Stimulated activated CD4-positive, alpha-beta T cell treated with anti-CD3 and anti-CD28 coated beads, Interleukin-12 subunit alpha, Interleukin-12 subunit beta, amount 100 ng/mL, for 4 hours (primary cell): ENCODE results near the gene ASIC4.

Experiments
- DNase-seq: peaks from one replicate; pipeline ENCODE4 v3.0.0-alpha.2; 2020

ASIC4 gene

DNA sequence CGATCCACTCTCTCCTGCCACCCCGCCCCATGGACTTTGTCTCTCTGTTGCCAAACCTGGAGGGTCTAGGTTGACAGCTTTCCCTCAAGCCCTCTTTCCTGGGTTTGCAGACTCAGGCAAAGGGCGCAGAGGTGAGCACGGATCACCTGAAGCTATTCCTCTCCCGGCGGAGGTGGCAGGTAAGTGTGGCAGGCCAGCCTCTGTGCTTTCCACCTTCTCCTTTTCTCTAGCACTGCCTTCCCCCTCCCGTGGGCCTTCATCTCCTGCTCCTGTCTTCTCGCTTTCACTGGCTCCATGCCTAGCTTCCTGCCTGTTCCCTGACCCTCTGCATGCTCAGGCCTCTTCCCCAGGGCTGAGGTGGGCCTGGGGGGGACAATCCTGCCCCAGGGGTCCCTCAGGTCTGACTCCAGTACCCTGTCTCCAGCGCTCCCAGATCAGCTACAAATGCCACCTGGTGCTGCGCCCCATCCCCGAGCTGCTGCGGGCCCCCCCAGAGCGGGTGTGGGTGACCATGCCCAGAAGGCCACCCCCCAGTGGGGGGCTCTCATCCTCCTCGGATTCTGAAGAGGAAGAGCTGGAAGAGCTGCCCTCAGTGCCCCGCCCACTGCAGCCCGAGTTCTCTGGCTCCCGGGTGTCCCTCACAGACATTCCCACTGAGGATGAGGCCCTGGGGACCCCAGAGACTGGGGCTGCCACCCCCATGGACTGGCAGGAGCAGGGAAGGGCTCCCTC lies 31.4 kb upstream of the ASIC4 start:
- DNase-seq = no peak

DNA sequence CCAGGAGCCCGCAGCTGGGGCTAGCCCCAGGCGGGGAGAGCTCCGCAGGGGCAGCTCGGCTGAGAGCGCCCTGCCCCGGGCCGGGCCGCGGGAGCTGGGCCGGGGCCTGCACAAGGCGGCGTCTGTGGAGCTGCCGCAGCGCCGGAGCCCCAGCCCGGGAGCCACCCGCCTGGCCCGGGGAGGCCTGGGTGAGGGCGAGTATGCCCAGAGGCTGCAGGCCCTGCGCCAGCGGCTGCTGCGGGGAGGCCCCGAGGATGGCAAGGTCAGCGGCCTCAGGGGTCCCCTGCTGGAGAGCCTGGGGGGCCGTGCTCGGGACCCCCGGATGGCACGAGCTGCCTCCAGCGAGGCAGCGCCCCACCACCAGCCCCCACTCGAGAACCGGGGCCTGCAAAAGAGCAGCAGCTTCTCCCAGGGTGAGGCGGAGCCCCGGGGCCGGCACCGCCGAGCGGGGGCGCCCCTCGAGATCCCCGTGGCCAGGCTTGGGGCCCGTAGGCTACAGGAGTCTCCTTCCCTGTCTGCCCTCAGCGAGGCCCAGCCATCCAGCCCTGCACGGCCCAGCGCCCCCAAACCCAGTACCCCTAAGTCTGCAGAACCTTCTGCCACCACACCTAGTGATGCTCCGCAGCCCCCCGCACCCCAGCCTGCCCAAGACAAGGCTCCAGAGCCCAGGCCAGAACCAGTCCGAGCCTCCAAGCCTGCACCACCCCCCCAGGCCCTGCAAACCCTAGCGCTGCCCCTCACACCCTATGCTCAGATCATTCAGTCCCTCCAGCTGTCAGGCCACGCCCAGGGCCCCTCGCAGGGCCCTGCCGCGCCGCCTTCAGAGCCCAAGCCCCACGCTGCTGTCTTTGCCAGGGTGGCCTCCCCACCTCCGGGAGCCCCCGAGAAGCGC lies 30.6 kb upstream of the ASIC4 start:
- no peak for DNase-seq

DNA sequence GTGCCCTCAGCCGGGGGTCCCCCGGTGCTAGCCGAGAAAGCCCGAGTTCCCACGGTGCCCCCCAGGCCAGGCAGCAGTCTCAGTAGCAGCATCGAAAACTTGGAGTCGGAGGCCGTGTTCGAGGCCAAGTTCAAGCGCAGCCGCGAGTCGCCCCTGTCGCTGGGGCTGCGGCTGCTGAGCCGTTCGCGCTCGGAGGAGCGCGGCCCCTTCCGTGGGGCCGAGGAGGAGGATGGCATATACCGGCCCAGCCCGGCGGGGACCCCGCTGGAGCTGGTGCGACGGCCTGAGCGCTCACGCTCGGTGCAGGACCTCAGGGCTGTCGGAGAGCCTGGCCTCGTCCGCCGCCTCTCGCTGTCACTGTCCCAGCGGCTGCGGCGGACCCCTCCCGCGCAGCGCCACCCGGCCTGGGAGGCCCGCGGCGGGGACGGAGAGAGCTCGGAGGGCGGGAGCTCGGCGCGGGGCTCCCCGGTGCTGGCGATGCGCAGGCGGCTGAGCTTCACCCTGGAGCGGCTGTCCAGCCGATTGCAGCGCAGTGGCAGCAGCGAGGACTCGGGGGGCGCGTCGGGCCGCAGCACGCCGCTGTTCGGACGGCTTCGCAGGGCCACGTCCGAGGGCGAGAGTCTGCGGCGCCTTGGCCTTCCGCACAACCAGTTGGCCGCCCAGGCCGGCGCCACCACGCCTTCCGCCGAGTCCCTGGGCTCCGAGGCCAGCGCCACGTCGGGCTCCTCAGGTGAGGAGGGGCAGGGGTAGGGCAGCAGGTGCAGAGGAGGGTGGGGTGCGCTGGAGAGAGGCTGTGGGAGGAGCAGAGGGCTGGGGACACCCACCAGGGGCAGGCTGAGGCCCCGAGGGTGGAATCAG lies 29.7 kb upstream of the ASIC4 start:
- no peak for DNase-seq

DNA sequence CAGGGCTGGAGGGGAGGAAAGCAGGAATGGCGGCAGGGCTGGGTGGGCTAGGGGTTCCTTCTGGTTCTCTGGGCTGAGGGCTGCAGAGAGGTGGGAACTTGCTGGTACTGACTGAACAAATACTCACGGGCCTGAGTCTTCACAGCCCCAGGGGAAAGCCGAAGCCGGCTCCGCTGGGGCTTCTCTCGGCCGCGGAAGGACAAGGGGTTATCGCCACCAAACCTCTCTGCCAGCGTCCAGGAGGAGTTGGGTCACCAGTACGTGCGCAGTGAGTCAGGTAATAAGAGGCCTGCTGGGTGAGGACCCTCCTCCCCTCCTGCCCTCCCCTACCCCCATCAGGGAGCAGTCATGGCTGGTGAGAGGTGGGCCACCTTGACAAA lies 29.1 kb upstream of the ASIC4 start:
- no peak for DNase-seq

DNA sequence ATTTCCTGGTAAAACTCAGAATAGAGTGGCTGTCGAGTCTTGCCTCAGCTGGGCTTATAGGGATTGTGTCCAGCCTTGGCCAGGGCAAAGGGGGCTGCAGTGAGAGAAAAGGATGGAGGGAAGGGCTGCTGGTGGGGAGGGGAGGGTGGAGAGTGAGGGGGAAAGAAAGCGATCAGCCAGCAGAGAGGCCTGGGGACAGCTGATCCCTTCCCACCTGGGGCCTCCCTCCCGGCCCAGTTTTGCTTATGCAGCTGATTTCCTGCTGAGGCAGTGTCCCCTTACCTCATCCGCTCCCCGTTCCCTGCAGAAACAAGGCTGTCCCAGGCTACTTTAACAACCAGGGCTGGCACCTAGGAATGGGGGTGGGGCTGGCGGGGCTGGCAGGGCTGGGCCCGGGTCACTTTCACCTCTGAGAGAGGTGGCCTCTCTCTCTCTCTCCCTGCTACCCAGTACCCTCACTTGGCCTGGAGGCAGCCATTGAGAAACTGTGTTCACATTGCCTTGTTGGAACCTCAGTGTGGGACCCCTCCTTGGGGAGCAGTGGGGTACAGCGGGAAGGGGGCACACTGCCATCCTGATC lies 27.8 kb upstream of the ASIC4 start:
- no peak for DNase-seq

DNA sequence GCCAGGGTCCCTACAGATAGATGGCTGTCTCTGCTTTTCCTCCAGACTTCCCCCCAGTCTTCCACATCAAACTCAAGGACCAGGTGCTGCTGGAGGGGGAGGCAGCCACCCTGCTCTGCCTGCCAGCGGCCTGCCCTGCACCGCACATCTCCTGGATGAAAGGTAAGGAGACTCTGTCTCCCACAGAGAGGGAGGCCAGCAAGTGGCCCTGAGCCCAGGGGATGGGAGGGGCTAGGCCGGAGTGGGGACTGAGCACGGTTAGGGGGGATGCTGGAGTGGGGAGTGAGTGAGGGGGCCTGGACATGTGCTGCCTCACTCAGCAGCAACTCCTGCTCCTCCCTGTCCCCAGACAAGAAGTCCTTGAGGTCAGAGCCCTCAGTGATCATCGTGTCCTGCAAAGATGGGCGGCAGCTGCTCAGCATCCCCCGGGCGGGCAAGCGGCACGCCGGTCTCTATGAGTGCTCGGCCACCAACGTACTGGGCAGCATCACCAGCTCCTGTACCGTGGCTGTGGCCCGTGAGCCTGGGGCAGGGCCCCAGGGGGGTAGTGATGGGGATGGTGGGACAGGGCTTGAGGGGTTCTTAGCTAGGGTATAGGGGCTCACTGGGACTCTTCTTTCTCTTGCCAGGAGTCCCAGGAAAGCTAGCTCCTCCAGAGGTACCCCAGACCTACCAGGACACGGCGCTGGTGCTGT lies 26.0 kb upstream of the ASIC4 start:
- no peak for DNase-seq

DNA sequence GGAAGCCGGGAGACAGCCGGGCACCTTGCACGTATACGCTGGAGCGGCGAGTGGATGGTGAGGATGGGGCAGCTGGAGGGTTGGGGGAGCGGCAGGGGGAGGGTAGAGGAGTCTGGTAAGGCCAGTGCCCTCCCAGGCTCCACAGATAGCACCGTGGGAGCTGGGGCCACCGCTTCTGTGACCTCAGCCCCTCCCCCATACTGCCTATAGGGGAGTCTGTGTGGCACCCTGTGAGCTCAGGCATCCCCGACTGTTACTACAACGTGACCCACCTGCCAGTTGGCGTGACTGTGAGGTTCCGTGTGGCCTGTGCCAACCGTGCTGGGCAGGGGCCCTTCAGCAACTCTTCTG lies 25.5 kb upstream of the ASIC4 start:
- DNase-seq = no peak

DNA sequence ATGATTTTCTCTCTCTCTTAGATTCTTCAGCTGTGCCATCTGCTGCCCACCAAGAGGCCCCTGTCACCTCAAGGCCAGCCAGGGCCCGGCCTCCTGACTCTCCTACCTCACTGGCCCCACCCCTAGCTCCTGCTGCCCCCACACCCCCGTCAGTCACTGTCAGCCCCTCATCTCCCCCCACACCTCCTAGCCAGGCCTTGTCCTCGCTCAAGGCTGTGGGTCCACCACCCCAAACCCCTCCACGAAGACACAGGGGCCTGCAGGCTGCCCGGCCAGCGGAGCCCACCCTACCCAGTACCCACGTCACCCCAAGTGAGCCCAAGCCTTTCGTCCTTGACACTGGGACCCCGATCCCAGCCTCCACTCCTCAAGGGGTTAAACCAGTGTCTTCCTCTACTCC lies 25.0 kb upstream of the ASIC4 start:
- DNase-seq = no peak

DNA sequence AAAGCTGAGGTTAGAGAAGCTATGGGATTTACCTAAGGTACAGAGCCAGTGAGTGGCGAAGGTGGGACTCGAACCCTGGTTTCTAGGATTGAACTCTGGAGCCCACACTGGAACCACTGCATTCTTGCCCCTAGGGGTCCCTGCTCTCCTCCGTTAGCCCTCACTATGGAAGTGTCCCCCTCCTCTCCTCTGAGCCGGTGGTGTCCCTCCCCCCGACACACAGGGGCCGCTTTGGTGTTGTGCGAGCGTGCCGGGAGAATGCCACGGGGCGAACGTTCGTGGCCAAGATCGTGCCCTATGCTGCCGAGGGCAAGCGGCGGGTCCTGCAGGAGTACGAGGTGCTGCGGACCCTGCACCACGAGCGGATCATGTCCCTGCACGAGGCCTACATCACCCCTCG lies 24.1 kb upstream of the ASIC4 start:
- no peak for DNase-seq

DNA sequence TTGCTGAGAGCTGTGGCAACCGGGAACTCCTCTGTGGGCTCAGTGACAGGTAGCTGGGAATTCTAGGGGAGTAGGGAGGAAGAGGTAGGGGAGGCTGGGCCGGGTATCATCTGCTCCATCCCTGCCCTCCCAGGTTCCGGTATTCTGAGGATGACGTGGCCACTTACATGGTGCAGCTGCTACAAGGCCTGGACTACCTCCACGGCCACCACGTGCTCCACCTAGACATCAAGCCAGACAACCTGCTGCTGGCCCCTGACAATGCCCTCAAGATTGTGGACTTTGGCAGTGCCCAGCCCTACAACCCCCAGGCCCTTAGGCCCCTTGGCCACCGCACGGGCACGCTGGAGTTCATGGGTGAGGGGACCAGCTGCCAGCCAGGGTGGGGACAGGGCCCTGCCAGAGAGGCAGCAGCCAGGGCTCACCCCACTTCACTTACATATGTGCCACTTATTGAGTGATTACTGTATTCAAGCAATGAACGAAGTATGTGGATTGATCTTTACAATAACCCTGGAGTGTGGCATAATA lies 23.6 kb upstream of the ASIC4 start:
- DNase-seq = no peak

DNA sequence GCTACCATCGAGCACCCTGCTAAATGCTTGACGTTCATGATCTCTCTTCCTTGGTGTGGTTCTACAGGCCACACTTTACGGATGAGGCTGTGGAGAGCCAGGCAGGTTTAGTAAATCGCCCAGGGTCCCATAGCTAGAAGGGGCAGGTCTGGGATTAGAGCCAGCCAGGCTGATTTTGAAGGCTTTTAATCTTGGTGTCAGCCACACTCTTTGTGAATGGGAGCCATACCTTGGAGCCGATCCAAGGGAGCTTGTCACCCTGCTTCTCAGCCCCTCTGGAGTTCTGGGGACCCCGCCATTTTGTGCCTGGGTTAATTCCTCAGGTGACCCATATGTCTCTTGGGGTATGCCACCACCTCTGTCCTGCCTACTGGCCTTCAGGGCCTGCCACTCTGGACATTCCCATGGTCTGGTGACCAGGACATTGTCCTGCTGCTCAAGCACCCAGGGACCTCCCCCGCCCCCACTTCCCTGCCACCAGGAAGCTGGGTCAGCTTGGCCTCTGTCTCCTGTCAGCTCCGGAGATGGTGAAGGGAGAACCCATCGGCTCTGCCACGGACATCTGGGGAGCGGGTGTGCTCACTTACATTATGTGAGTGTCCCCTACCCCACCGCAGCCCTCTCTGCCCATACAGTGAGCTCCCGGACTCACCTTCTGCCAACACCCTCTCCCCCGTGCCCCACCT lies 22.9 kb upstream of the ASIC4 start:
- DNase-seq = no peak

DNA sequence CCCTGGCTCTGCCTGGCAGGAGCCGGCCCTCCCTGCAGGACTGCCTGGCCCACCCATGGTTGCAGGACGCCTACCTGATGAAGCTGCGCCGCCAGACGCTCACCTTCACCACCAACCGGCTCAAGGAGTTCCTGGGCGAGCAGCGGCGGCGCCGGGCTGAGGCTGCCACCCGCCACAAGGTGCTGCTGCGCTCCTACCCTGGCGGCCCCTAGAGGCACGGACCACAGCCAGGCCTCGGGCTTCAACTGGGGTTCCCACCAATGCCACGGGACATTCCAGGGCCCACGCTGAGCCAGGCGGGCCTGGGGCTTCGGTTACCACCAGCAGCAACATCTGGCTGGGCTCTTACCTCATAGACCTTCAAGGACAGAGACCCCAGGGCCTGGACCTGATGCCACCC lies 21.7 kb upstream of the ASIC4 start:
- no peak for DNase-seq

DNA sequence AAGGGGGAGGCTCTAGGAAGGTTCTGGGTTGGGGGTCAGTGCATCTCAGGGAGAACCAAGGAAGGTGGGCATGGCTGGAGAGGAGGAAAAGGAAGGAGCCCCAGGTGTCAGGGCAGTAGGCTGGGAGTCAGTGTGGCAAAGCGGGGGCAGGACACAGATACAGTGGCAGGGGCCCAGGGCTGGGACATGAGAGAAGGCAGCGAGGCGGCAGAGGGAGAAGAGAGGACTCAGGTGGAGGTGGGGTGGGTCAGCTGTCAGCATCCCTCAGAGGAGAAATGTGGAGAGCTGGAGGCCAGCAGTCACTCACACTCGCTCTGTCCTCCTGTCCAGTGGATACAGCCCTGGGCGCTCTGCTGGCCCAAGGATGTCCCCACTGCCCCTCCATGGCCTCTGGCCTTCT lies 21.2 kb upstream of the ASIC4 start:
- no peak for DNase-seq

DNA sequence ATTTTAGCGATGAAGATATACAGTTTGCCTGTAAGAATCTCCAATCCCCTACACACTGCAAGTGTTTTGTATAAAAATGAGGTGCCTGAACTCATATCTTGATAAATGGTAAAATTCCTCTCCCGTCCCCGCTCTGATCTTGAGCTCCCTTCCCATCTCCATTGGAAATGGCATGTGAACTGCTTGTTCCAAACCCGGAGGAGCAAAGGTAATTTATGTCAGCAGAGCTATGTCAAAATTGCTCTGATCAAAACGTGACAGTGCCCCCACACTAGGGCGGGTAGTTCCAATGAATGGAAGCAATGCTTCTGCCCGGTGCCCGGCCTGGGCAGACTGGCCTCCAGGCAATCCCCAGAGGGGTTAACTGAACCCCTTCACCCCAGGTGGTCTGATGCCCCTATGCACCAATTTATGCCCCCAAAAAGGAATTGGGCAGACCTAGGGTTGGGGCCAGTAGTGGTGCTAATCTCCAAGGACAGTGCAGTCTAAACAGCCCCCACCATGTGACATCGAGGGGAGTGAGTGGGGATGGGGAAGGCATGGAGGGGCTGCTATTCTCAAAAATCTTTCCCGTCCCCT lies 19.2 kb upstream of the ASIC4 start:
- no peak for DNase-seq

DNA sequence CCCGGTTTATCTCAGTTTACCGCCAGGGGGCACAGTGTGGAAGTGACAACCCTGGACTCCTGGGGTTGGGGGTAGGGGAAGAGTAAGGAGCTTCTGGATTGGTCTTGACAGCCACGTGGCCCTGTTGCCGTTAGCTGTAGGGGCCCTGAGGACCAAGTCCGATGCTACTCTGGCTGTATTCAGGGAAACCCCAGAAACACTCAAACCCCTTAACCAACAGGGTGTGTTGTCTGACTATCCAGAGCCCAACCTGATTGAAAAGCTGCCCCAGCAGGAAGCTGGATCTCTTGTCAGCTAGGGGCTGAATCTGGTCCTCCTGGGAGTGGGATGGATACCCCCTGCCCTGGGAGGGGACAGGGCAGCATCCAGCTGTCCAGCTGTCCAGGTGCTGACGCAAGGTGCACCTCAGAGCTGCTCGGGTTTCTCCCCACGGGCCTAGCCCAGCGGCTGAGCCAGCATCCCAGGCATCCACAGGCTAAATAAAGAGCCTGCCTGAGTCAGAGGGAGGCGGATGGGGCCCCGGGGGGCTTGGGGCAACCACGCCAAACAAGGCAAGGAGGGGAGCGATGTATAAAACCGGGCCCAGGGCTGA lies 18.7 kb upstream of the ASIC4 start:
- DNase-seq = peak; percentile 40

DNA sequence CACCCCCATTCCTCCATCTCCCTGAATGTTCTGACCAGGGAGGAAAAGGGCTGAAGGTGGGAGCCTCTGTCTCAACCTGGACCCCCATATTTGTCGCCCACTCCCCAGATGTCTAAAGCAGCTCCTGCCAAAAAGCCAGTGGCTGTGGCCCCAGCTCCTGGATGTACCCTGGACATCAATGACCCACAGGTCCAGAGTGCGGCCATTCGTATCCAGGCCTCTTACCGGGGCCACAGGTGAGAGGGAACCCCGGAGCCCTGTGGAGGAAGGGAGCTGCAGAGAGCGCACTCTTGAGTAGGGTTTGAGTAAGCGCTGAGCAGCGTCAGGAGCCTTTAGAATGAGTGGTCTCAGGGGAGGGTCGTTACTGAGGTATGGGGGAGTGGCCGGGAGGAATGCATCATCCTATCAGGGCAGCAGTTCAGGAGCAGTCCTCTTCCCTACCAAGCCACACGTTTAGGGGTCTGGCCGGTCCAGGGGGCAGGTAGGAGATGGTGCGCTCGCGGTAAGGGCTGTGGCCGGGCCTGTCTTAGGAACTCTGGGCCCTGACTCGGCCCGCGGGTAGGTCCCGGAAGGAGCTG lies 17.9 kb upstream of the ASIC4 start:
- no peak for DNase-seq

DNA sequence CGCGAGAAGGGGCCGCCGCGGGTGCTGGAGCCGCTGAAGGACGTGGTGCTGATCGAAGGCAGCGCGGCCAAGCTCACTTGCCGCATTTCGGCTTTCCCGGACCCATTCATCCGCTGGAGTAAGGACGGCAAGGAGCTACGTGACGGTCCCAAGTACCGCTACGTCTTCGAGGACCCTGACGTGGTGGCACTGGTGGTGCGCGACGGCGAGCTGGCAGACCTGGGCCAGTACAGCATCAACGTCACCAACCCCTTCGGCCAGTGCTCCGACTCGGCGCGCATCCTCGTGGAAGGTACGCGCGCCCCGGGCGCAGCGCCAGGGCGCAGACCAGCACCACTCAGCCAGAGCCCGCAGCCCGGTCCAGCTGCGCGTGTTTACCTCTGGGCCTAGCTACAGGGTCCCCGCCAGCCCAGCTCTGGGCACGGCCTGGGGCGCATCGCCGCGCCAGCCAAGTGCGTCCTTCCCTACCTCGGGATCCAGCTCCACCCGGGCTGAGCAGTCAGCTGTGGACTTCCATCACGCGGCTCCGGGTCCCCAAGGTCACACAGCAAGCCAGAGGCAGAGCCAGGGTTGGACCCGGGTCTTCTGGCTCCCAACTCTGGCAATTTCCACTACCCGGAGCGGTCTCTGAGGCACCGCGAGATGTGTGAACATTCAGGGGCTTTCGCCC lies 17.3 kb upstream of the ASIC4 start:
- peak; percentile 6 for DNase-seq

DNA sequence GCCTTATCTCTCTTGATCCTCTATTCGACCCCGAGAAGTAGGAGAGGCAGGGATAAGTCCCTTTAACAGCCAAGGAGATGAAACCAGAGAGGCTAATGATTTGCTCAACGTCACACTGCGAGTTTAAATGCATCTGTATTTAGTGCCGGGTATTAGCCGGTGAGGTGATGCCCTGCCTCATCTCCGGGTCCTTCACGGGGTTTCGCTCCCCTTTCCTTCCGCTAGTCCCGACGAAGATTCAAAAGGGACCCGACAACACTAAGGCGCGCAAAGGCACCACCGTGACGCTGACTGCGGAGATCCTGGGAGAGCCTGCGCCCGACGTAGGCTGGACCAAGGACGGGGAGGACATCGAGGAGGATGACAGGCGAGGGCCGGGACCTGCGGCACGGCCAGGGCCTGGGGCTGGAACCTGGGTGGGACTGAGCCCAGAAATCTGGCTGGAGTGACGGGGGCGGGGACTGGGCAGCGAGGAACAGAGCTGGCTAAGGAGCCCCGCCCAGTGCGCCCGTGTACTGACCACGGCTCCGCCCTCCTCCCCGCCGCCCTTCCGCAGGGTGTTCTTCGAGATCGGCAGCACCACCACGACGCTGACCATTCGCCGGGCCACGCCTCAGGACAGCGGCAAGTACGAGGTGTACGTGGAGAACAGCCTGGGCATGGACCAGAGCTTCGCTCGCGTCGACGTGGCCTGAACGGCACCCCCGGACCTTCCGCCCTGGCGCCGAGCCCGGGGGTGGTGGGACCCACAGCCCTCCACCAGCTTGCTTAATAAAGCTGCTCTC lies 16.6 kb upstream of the ASIC4 start:
- DNase-seq = no peak
